GM06990 (cell line): Measurements from ENCODE around the gene DIO3.
"Not testable (repeated sequence)": the region's sequence is repeated elsewhere in the genome, so short reads cannot be mapped to it uniquely, and the experiment has no call there.

ENCODE experiments used
- DNase-seq: peaks from one replicate; pipeline ENCODE4 v3.0.0-alpha.2; 2011; ENCODE audit not compliant: insufficient read length; ENCODE audit errors: extremely low read depth
- H3K27me3 ChIP-seq: replicated peaks from 2 replicates; pipeline ENCODE4 v1.6.0; 2011; ENCODE audit warnings: low read length; ENCODE audit not compliant: control insufficient read depth, insufficient read depth
- H3K36me3 ChIP-seq: 2 replicates; pipeline ENCODE4 v1.5.1; 2011; ENCODE audit warnings: low read length; ENCODE audit not compliant: control insufficient read depth, insufficient read depth
- H3K4me3 ChIP-seq: replicated peaks from 2 replicates; pipeline ENCODE4 v1.5.1; 2011; ENCODE audit warnings: low read depth, mild to moderate bottlenecking, control low read depth, low read length
- TF ChIP-seq, protein P1 (sequence below): IDR thresholded peaks from 2 replicates; pipeline ENCODE4 v1.5.1; 2011; ENCODE audit warnings: low read length, control low read depth, mild to moderate bottlenecking, inconsistent platforms; ENCODE audit not compliant: insufficient read depth, poor library complexity, severe bottlenecking

DIO3 gene

DNA sequence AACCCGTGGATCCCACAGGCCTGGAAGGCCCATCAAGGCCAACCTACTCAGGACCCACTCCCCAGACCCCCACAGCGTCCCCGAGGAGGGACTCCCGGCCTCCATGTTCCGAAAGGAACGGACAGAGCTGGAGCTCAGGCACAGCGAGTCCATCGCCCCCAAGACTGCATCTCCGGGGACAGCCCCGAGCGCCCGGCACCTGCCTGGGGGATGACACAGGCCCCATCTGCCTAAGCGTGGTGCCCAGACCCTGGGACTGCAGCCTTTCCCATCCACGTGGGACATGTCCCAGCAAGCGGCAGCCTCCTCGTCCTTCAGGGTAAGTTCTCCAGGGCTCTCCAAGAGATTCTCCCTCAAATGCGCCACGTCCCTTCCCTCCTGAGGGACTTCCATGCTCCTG lies 12.1 kb upstream of the DIO3 start:
- TF ChIP-seq, protein P1, sequence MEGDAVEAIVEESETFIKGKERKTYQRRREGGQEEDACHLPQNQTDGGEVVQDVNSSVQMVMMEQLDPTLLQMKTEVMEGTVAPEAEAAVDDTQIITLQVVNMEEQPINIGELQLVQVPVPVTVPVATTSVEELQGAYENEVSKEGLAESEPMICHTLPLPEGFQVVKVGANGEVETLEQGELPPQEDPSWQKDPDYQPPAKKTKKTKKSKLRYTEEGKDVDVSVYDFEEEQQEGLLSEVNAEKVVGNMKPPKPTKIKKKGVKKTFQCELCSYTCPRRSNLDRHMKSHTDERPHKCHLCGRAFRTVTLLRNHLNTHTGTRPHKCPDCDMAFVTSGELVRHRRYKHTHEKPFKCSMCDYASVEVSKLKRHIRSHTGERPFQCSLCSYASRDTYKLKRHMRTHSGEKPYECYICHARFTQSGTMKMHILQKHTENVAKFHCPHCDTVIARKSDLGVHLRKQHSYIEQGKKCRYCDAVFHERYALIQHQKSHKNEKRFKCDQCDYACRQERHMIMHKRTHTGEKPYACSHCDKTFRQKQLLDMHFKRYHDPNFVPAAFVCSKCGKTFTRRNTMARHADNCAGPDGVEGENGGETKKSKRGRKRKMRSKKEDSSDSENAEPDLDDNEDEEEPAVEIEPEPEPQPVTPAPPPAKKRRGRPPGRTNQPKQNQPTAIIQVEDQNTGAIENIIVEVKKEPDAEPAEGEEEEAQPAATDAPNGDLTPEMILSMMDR = no peak
- Histone ChIP-seq H3K27me3 (no peaks in the 10 kb centered on the region), H3K4me3 (no peak overlapping the region), H3K36me3 (no peaks in the 10 kb centered on the region)
- DNase-seq = no peak

DNA sequence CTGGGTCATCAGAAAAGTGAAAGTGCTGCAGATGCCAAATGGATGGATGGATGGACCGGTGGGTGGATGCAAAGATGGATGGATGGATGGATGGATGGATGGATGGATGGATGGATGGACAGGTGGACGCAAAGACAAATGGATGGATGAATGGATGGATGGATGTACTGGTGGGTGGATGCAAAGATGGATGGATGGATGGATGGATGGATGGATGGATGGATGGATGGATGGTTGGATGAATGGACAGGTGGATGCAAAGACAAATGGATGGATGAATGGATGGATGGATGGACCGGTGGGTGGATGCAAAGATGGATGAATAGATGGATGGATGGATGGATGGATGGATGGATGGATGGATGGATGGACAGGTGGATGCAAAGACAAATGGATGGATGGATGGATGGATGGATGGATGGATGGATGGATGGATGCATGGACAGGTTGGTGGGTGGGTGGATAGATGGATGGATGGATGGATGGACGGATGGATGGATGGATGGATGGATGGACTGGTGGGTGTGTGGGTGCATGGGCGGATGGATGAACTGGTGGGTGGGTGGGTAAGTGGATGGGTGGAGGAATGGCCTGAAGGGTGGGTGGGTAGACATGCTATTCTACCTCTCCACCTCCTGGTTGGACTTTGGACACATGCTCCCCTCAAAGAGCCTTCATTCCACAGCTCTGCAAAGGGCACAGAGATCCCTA lies 10.9 kb upstream of the DIO3 start:
- DNase-seq, H3K27me3 ChIP-seq, H3K36me3 ChIP-seq, H3K4me3 ChIP-seq: not testable (repeated sequence)

DNA sequence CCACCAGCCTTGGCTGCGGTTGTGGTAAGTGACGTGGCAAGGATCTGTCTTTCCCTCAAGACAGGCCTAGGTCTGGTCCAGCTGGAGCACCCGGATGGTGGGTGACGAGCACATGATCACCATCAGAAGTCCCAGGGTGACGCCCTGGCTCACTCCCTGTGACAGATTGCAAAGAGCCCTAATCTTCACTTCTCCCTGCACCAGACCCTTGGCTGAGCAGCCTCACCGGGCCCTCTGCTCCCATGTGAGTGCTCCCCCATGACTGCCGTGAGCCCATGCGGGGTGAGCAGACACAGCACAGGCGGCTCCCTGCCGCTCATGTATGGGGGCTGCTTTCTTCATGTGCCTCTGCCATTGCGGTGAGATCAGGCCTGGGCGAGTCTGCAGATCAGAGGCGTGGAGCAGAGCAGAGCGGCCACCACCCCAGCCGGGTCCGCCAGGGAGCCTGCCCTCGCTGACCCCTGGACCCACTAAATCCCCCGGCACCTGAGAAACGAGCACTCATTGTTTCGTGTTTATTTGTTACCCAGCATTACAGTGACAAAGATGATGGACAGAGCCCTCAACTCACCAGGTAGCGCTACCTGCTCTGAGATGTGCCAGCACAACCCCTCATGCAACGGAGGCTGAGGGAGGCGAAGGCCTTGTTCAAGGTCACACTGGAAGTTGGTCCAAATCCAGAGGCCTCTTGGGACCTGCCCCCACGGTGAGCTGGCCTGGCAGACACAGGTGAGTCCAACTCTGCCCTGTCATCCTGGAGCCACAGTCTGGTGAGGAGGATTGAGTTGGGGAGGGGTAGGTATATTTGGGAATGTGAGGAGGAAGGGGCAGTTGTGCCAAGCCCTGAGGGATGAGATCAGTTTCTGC lies 9.3 kb upstream of the DIO3 start:
- TF ChIP-seq, protein P1 = no peak
- Histone ChIP-seq H3K4me3 (no peak overlapping the region), H3K27me3 (no peaks in the 10 kb centered on the region), H3K36me3 (no peaks in the 10 kb centered on the region)
- DNase-seq = no peak

DNA sequence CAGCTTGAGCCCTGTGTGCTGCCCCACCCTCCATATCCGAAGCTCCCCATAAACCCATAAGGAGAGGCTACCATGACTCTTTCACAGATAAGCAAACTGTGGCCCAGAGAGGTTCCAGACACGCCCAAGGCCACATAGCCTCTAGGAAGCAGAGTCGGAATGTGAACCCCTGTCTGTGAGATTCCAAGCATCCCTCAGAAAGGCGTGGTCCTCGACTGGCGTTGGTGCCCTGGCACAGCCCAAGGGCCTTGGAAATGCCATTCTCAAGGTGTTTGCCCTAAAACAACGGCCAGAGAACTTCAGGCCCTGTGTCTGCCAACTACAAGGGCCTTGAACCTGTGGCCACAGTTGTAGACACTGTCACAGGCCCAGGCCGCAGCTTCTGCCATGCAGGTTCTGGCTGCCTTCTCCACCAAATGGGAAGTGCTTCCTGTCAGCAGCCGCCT lies 8.5 kb upstream of the DIO3 start:
- TF ChIP-seq, protein P1 = no peak
- no peaks in the 10 kb centered on the region for H3K27me3 ChIP-seq
- no peak for DNase-seq
- H3K4me3 ChIP-seq = no peak overlapping the region
- no peaks in the 10 kb centered on the region for H3K36me3 ChIP-seq

DNA sequence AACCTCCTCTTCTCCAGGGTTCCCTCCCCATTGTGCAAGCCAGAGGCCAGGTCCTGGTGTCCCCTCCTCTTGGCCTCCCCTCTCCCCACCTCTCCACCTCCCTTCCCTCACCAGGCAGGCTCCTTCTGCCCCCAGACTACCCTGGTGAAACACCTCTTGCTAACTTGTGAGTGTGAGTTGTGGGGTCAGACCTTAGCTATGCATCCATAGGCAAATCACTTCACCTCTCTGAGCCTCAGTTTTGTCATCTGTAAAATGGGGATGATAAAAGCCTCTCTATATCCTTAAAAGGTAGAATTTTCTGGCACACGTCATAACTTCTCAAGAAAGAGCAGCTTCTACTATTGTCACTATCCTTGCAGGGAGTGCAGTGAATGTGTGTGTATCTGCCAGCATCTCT lies 7.9 kb upstream of the DIO3 start:
- no peaks in the 10 kb centered on the region for H3K27me3 ChIP-seq
- TF ChIP-seq, protein P1 = no peak
- no peak for DNase-seq

DNA sequence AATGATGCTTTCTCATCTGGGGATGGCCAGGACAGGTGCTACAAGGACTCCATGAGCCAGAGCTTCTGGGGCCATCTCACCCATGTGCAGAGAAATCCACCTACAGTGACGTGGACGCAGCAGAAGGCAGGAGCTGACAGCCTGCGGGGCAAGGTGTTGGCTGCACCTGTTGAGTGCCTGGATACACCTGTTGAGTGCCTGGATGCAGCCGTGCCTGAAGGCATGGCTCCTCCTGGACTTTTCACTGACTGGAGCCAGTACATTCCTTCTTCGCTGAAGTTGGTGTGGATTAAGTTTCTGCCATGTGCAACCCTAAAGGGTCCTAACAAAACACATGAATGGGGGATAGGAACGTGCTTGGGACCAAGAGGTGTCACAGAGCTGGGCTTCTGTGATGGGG lies 7.4 kb upstream of the DIO3 start:
- Histone ChIP-seq H3K36me3 (no peaks in the 10 kb centered on the region), H3K4me3 (no peak overlapping the region), H3K27me3 (no peaks in the 10 kb centered on the region)
- TF ChIP-seq, protein P1 = no peak
- DNase-seq = no peak

More for the DNA sequence above, 7.9 kb upstream of the DIO3 start:
- no peak overlapping the region for H3K4me3 ChIP-seq
- H3K36me3 ChIP-seq = no peaks in the 10 kb centered on the region
